ENCODE measurements around the gene ISCA2. TPM values are rescaled to one million over a fixed set of nuclear protein-coding genes. Genes with fewer than 3 reads are reported as not detected.

ISCA2 gene
- total RNA-seq, 1 donor from 2014 or later = 31.4 TPM

DNA sequence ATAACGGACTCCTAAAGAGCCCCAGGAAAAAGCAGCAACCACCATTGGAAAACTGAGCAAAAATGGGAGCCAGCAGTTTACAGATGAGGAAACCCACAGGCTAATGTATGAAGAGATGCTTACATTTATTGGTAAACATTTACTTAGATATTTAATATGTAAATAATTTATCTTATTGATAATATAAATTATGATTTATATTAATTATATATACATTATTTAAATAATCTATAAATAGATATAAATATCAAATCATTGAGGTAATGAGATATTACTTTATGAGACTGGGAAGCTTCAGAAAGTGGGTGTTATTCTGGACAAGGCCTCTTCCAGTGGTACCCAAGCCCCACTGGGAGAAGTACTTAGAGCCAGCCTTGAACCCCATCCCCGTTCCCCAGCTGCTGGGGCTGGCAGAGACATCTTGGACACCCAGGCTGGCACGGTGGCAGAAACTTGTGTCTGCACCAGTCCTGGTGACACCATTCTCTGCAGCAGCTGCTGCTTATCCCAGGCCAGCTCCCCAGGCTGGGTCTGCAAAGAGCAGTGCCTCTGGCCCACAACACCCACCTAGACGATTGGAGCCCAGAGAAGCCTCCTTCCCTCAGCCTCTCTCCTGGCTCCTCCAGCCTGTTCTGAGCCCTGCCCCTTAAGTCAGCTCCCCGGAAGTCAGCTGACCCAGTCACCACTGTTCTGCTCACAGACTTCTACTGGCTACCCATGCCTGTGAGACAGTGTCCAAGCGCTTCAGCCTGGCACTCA lies 25.9 kb downstream of the ISCA2 start:
- no peak overlapping the region for H3K4me3 Mint-ChIP-seq (ENCODE audit: unreplicated experiment)
- no peak for DNase-seq (ENCODE audit: low spot score)
- TF ChIP-seq, protein P1, sequence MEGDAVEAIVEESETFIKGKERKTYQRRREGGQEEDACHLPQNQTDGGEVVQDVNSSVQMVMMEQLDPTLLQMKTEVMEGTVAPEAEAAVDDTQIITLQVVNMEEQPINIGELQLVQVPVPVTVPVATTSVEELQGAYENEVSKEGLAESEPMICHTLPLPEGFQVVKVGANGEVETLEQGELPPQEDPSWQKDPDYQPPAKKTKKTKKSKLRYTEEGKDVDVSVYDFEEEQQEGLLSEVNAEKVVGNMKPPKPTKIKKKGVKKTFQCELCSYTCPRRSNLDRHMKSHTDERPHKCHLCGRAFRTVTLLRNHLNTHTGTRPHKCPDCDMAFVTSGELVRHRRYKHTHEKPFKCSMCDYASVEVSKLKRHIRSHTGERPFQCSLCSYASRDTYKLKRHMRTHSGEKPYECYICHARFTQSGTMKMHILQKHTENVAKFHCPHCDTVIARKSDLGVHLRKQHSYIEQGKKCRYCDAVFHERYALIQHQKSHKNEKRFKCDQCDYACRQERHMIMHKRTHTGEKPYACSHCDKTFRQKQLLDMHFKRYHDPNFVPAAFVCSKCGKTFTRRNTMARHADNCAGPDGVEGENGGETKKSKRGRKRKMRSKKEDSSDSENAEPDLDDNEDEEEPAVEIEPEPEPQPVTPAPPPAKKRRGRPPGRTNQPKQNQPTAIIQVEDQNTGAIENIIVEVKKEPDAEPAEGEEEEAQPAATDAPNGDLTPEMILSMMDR (IDR thresholded peaks at IDR 0.05; ENCODE audit: unreplicated experiment) = no peak
- no peaks in the 10 kb centered on the region for H3K36me3 Mint-ChIP-seq (ENCODE audit: low read depth, unreplicated experiment)
- peaks cover 10% of the 10 kb centered on the region for H3K4me1 Mint-ChIP-seq (ENCODE audit: unreplicated experiment)
- H3K27ac Mint-ChIP-seq (ENCODE audit: unreplicated experiment) = no peak overlapping the region
- H3K9me3 Mint-ChIP-seq (ENCODE audit: unreplicated experiment) = no peaks in the 10 kb centered on the region
- peaks cover 6% of the 10 kb centered on the region for H3K27me3 Mint-ChIP-seq (ENCODE audit: unreplicated experiment)

- DNase-seq (ENCODE audit: low spot score) = no peak
- H3K4me3 Mint-ChIP-seq (ENCODE audit: unreplicated experiment) = no peak overlapping the region
- TF ChIP-seq, protein P1 (IDR thresholded peaks at IDR 0.05; ENCODE audit: unreplicated experiment) = no peak
- peaks cover 10% of the 10 kb centered on the region for H3K27me3 Mint-ChIP-seq (ENCODE audit: unreplicated experiment)
- peaks cover 9% of the 10 kb centered on the region for H3K4me1 Mint-ChIP-seq (ENCODE audit: unreplicated experiment)
- H3K27ac Mint-ChIP-seq (ENCODE audit: unreplicated experiment) = no peak overlapping the region
- H3K36me3 Mint-ChIP-seq (ENCODE audit: low read depth, unreplicated experiment) = no peaks in the 10 kb centered on the region
- H3K9me3 Mint-ChIP-seq (ENCODE audit: unreplicated experiment) = no peaks in the 10 kb centered on the region
These were observed 28.2 kb downstream of the ISCA2 start for GRCh38 chr14:74521756-74522155.

DNA sequence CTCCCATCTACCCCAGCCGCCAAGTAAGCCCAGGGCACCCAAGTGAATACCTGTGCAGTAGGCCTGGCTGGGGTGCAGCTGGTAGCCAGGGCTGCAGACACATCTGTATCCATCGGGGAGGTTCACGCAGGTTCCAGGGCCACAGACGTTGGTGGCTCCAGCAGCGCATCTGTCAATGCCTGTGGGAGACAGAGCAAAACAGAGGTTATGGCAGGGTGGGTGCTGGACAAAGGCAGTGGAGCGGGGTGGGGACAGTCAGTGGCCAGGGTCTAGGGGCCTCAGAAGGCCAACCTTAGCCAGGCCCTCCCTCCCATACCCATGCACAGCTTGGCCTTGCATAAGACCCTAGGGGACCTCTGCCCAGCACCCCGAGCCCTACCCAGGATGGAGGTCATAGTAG lies 29.2 kb downstream of the ISCA2 start:
- Mint-ChIP-seq H3K4me3 (ENCODE audit: unreplicated experiment) (no peak overlapping the region), H3K36me3 (ENCODE audit: low read depth, unreplicated experiment) (no peaks in the 10 kb centered on the region), H3K9me3 (ENCODE audit: unreplicated experiment) (no peaks in the 10 kb centered on the region), H3K27me3 (ENCODE audit: unreplicated experiment) (peaks cover 11% of the 10 kb centered on the region), H3K27ac (ENCODE audit: unreplicated experiment) (no peak overlapping the region), H3K4me1 (ENCODE audit: unreplicated experiment) (peaks cover 19% of the 10 kb centered on the region)
- TF ChIP-seq, protein P1 (IDR thresholded peaks at IDR 0.05; ENCODE audit: unreplicated experiment) = no peak
- no peak for DNase-seq (ENCODE audit: low spot score)

- no peak for DNase-seq (ENCODE audit: low spot score)
These were observed 30.7 kb downstream of the ISCA2 start for GRCh38 chr14:74524076-74524811.

More at GRCh38 chr14:74524076-74524811, 30.7 kb downstream of the ISCA2 start:
- peaks cover 27% of the 10 kb centered on the region for H3K4me1 Mint-ChIP-seq (ENCODE audit: unreplicated experiment)
- H3K36me3 Mint-ChIP-seq (ENCODE audit: low read depth, unreplicated experiment) = no peaks in the 10 kb centered on the region
- TF ChIP-seq, protein P1 (IDR thresholded peaks at IDR 0.05; ENCODE audit: unreplicated experiment) = no peak
- H3K27me3 Mint-ChIP-seq (ENCODE audit: unreplicated experiment) = peaks cover 12% of the 10 kb centered on the region
- no peak overlapping the region for H3K4me3 Mint-ChIP-seq (ENCODE audit: unreplicated experiment)
- H3K27ac Mint-ChIP-seq (ENCODE audit: unreplicated experiment) = no peak overlapping the region
- no peaks in the 10 kb centered on the region for H3K9me3 Mint-ChIP-seq (ENCODE audit: unreplicated experiment)

Measured in endothelial cell (in vitro differentiated cells).